ENCODE measurements around the gene MYO3A. TPM values are rescaled to one million over a fixed set of nuclear protein-coding genes. Genes with fewer than 3 reads are reported as not detected.

Gene MYO3A
- total RNA-seq, 1 donor from 2014 or later: 0.22 TPM

DNA sequence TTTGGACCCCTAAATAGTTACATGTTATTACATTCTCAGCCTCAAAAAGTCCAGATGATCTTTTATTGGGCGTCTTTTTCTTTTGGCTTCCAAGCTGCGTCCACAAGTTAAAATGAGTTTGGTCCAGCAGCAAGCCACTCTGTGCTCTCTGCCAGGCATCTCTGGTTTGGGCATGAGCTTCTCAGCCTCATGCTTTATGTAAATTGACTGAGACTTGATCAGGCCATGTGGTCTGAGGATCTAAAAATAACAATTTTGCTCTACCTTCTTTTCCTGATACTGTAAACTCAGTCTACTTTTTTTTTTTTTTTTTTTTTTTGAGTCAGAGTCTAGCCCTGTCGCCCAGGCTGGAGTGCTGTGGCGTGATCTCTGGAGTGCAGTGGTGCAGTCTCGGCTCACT, 298.1 kb downstream of the MYO3A start:
- TF ChIP-seq, protein P1, sequence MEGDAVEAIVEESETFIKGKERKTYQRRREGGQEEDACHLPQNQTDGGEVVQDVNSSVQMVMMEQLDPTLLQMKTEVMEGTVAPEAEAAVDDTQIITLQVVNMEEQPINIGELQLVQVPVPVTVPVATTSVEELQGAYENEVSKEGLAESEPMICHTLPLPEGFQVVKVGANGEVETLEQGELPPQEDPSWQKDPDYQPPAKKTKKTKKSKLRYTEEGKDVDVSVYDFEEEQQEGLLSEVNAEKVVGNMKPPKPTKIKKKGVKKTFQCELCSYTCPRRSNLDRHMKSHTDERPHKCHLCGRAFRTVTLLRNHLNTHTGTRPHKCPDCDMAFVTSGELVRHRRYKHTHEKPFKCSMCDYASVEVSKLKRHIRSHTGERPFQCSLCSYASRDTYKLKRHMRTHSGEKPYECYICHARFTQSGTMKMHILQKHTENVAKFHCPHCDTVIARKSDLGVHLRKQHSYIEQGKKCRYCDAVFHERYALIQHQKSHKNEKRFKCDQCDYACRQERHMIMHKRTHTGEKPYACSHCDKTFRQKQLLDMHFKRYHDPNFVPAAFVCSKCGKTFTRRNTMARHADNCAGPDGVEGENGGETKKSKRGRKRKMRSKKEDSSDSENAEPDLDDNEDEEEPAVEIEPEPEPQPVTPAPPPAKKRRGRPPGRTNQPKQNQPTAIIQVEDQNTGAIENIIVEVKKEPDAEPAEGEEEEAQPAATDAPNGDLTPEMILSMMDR (IDR thresholded peaks at IDR 0.05; ENCODE audit: partially characterized antibody, unreplicated experiment): no peak
- H3K9me3 Mint-ChIP-seq (ENCODE audit: unreplicated experiment): no peaks in the 10 kb centered on the region
- H3K4me3 Mint-ChIP-seq (ENCODE audit: unreplicated experiment): no peak overlapping the region
- no peak for DNase-seq
- no peak overlapping the region for H3K27ac Mint-ChIP-seq (ENCODE audit: unreplicated experiment)
- H3K27me3 Mint-ChIP-seq (ENCODE audit: unreplicated experiment): peaks cover 3% of the 10 kb centered on the region
- H3K4me1 Mint-ChIP-seq (ENCODE audit: low read depth, unreplicated experiment): no peaks in the 10 kb centered on the region
- H3K36me3 Mint-ChIP-seq (ENCODE audit: unreplicated experiment): no peaks in the 10 kb centered on the region

DNA sequence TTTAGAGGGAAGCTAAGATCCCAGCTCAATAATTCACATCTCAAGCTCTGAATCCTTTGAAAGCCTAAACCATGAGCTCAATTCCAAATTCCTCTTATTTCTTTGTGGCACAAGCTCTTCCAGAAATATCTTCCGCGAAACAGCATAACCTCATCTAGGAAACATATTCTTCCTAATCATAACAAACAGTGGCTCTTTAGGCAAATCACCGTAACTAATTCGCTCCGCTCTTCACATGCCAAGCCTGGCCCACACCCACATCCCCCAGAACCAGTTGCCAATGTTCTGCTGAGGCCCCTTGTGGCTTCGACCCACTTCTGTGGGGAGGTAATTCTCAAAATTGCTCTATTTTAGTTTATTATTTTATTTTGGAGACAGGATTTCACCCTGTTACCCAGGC, 301.7 kb downstream of the MYO3A start:
- no peak overlapping the region for H3K27ac Mint-ChIP-seq (ENCODE audit: unreplicated experiment)
- no peak for DNase-seq
- H3K27me3 Mint-ChIP-seq (ENCODE audit: unreplicated experiment): peaks cover 3% of the 10 kb centered on the region
- no peaks in the 10 kb centered on the region for H3K4me1 Mint-ChIP-seq (ENCODE audit: low read depth, unreplicated experiment)
- TF ChIP-seq, protein P1 (IDR thresholded peaks at IDR 0.05; ENCODE audit: partially characterized antibody, unreplicated experiment): no peak
- H3K9me3 Mint-ChIP-seq (ENCODE audit: unreplicated experiment): no peaks in the 10 kb centered on the region
- no peak overlapping the region for H3K4me3 Mint-ChIP-seq (ENCODE audit: unreplicated experiment)
- H3K36me3 Mint-ChIP-seq (ENCODE audit: unreplicated experiment): no peaks in the 10 kb centered on the region

GRCh38 chr10:26238378-26238777, 304.3 kb downstream of the MYO3A start:
- Mint-ChIP-seq H3K27ac (ENCODE audit: unreplicated experiment) (no peak overlapping the region), H3K9me3 (ENCODE audit: unreplicated experiment) (no peaks in the 10 kb centered on the region), H3K36me3 (ENCODE audit: unreplicated experiment) (no peaks in the 10 kb centered on the region), H3K27me3 (ENCODE audit: unreplicated experiment) (no peaks in the 10 kb centered on the region), H3K4me3 (ENCODE audit: unreplicated experiment) (no peak overlapping the region), H3K4me1 (ENCODE audit: low read depth, unreplicated experiment) (peaks cover 10% of the 10 kb centered on the region)
- TF ChIP-seq, protein P1 (IDR thresholded peaks at IDR 0.05; ENCODE audit: partially characterized antibody, unreplicated experiment): no peak
- DNase-seq: no peak

- Mint-ChIP-seq H3K27ac (ENCODE audit: unreplicated experiment) (peak overlapping the region; percentile 30), H3K27me3 (ENCODE audit: unreplicated experiment) (no peaks in the 10 kb centered on the region), H3K4me3 (ENCODE audit: unreplicated experiment) (no peak overlapping the region), H3K9me3 (ENCODE audit: unreplicated experiment) (no peaks in the 10 kb centered on the region), H3K36me3 (ENCODE audit: unreplicated experiment) (no peaks in the 10 kb centered on the region), H3K4me1 (ENCODE audit: low read depth, unreplicated experiment) (peaks cover 12% of the 10 kb centered on the region)
- DNase-seq: peak; percentile 29
- TF ChIP-seq, protein P1 (IDR thresholded peaks at IDR 0.05; ENCODE audit: partially characterized antibody, unreplicated experiment): no peak
Observed at GRCh38 chr10:26242706-26243350, 308.8 kb downstream of the MYO3A start.

DNA sequence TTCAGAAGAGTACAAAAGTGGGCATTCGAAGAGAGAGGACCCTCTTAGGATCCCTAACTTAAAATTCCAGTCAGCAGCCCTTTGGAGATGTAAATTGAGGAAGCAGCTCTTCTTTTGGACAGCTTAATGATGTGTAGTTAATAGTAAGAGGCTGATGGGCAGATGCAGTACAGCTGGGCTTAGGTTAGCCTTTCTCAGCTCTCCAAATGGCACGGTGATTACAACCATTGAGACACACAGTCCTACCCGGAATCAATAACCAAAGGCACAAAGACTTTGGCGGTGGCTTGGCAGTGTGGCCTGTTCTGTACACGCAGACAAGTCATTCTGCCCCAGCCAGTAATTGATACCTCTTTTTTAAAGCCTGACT, 309.3 kb downstream of the MYO3A start:
- H3K9me3 Mint-ChIP-seq (ENCODE audit: unreplicated experiment): no peaks in the 10 kb centered on the region
- DNase-seq: peak; percentile 22
- TF ChIP-seq, protein P1 (IDR thresholded peaks at IDR 0.05; ENCODE audit: partially characterized antibody, unreplicated experiment): no peak
- H3K27ac Mint-ChIP-seq (ENCODE audit: unreplicated experiment): peak overlapping the region; percentile 30
- peaks cover 12% of the 10 kb centered on the region for H3K4me1 Mint-ChIP-seq (ENCODE audit: low read depth, unreplicated experiment)
- H3K36me3 Mint-ChIP-seq (ENCODE audit: unreplicated experiment): no peaks in the 10 kb centered on the region
- H3K27me3 Mint-ChIP-seq (ENCODE audit: unreplicated experiment): no peaks in the 10 kb centered on the region
- H3K4me3 Mint-ChIP-seq (ENCODE audit: unreplicated experiment): peak overlapping the region; percentile 43
